WTC11 (cell line): ENCODE data around the gene RUSF1.

Experiments
- FOXJ3 ChIP-seq: sonication (generic); formaldehyde crosslinking; IDR thresholded peaks from 2 replicates; pipeline ENCODE4 v1.9.0; 2021; ENCODE audit warnings: missing genetic modification reagents, mild to moderate bottlenecking, borderline replicate concordance
- MYBL2 ChIP-seq: sonication (generic); formaldehyde crosslinking; IDR thresholded peaks from 2 replicates; pipeline ENCODE4 v1.8.1; 2023; ENCODE audit warnings: mild to moderate bottlenecking, moderate library complexity, missing genetic modification reagents
- NFATC4 ChIP-seq: fragments of 250-450 bp; sonication (Bioruptor Pico); IDR thresholded peaks from 2 replicates; pipeline ENCODE4 v1.9.0; 2021; ENCODE audit warnings: mild to moderate bottlenecking
- NFE2L1 ChIP-seq: sonication (generic); formaldehyde crosslinking; IDR thresholded peaks from 2 replicates; pipeline ENCODE4 v1.8.1; 2023; ENCODE audit warnings: missing genetic modification reagents
- ZNF138 ChIP-seq: sonication (generic); formaldehyde crosslinking; conservative IDR thresholded peaks from 2 replicates; pipeline ENCODE4 v1.8.1; 2022; ENCODE audit warnings: mild to moderate bottlenecking, moderate library complexity, missing genetic modification reagents
- ZNF423 ChIP-seq: fragments of 250-450 bp; sonication (Bioruptor Pico); IDR thresholded peaks from 2 replicates; pipeline ENCODE4 v2.1.2; 2022; ENCODE audit warnings: mild to moderate bottlenecking, moderate library complexity
- TF ChIP-seq, protein P1 (sequence below): fragments of 200-600 bp; IDR thresholded peaks from 2 replicates; pipeline ENCODE4 v1.8.0; 2022; ENCODE audit warnings: antibody characterized with exemption
- TF ChIP-seq, protein P2 (sequence below): sonication (generic); formaldehyde crosslinking; IDR thresholded peaks from 2 replicates; pipeline ENCODE4 v1.8.1; 2023; ENCODE audit warnings: mild to moderate bottlenecking, missing genetic modification reagents, moderate library complexity
- TF ChIP-seq, protein P3 (sequence below): sonication (generic); formaldehyde crosslinking; IDR thresholded peaks from 2 replicates; pipeline ENCODE4 v1.8.0; 2022; ENCODE audit warnings: mild to moderate bottlenecking, missing genetic modification reagents
- TF ChIP-seq, protein P4 (sequence below): sonication (generic); formaldehyde crosslinking; IDR thresholded peaks from 2 replicates; pipeline ENCODE4 v1.8.0; 2022; ENCODE audit warnings: mild to moderate bottlenecking, missing genetic modification reagents
- TF ChIP-seq, protein P5 (sequence below): sonication (generic); formaldehyde crosslinking; conservative IDR thresholded peaks from 2 replicates; pipeline ENCODE4 v1.8.1; 2022; ENCODE audit warnings: mild to moderate bottlenecking, missing genetic modification reagents
- TF ChIP-seq, protein P6 (sequence below): sonication (generic); formaldehyde crosslinking; IDR thresholded peaks from 2 replicates; pipeline ENCODE4 v1.8.1; 2023; ENCODE audit warnings: mild to moderate bottlenecking, moderate library complexity, missing genetic modification reagents

DNA sequence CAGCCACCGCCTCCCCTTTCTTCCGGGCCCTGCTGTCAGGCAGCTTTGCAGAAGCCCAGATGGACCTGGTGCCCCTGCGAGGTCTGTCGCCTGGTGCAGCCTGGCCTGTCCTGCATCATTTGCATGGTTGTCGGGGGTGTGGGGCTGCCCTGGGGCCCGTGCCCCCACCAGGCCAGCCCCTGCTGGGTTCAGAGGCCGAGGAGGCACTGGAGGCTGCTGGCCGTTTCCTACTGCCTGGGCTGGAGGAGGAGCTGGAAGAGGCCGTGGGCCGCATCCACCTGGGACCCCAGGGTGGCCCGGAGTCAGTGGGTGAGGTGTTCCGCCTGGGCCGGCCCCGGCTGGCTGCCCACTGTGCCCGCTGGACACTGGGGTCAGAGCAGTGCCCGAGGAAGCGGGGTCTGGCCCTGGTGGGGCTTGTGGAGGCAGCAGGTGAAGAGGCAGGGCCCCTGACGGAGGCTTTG lies 41.8 kb downstream of the RUSF1 start:
- TF ChIP-seq, protein P1, sequence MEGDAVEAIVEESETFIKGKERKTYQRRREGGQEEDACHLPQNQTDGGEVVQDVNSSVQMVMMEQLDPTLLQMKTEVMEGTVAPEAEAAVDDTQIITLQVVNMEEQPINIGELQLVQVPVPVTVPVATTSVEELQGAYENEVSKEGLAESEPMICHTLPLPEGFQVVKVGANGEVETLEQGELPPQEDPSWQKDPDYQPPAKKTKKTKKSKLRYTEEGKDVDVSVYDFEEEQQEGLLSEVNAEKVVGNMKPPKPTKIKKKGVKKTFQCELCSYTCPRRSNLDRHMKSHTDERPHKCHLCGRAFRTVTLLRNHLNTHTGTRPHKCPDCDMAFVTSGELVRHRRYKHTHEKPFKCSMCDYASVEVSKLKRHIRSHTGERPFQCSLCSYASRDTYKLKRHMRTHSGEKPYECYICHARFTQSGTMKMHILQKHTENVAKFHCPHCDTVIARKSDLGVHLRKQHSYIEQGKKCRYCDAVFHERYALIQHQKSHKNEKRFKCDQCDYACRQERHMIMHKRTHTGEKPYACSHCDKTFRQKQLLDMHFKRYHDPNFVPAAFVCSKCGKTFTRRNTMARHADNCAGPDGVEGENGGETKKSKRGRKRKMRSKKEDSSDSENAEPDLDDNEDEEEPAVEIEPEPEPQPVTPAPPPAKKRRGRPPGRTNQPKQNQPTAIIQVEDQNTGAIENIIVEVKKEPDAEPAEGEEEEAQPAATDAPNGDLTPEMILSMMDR = no peak
- TF ChIP-seq ZNF423 (CRISPR knock-in tag) = no peak
- TF ChIP-seq, protein P2, sequence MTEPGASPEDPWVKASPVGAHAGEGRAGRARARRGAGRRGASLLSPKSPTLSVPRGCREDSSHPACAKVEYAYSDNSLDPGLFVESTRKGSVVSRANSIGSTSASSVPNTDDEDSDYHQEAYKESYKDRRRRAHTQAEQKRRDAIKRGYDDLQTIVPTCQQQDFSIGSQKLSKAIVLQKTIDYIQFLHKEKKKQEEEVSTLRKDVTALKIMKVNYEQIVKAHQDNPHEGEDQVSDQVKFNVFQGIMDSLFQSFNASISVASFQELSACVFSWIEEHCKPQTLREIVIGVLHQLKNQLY = no peak
- TF ChIP-seq, protein P3, sequence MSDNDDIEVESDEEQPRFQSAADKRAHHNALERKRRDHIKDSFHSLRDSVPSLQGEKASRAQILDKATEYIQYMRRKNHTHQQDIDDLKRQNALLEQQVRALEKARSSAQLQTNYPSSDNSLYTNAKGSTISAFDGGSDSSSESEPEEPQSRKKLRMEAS (CRISPR knock-in tag) = no peak
- no peak for TF ChIP-seq NFATC4 (CRISPR knock-in tag)
- TF ChIP-seq, protein P4, sequence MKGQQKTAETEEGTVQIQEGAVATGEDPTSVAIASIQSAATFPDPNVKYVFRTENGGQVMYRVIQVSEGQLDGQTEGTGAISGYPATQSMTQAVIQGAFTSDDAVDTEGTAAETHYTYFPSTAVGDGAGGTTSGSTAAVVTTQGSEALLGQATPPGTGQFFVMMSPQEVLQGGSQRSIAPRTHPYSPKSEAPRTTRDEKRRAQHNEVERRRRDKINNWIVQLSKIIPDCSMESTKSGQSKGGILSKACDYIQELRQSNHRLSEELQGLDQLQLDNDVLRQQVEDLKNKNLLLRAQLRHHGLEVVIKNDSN (CRISPR knock-in tag) = no peak
- TF ChIP-seq ZNF138 (CRISPR knock-in tag) = no peak
- no peak for TF ChIP-seq FOXJ3
- no peak for TF ChIP-seq MYBL2 (CRISPR knock-in tag)
- TF ChIP-seq, protein P5, sequence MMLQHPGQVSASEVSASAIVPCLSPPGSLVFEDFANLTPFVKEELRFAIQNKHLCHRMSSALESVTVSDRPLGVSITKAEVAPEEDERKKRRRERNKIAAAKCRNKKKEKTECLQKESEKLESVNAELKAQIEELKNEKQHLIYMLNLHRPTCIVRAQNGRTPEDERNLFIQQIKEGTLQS (CRISPR knock-in tag) = no peak
- TF ChIP-seq, protein P6, sequence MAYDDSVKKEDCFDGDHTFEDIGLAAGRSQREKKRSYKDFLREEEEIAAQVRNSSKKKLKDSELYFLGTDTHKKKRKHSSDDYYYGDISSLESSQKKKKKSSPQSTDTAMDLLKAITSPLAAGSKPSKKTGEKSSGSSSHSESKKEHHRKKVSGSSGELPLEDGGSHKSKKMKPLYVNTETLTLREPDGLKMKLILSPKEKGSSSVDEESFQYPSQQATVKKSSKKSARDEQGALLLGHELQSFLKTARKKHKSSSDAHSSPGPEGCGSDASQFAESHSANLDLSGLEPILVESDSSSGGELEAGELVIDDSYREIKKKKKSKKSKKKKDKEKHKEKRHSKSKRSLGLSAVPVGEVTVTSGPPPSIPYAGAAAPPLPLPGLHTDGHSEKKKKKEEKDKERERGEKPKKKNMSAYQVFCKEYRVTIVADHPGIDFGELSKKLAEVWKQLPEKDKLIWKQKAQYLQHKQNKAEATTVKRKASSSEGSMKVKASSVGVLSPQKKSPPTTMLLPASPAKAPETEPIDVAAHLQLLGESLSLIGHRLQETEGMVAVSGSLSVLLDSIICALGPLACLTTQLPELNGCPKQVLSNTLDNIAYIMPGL = no peak
- TF ChIP-seq NFE2L1 = no peak
